Activated CD4-positive, alpha-beta T cell treated with anti-CD3 and anti-CD28 coated beads, Interleukin-2, amount 10 ng/mL, durations not matched to agents 7 days and 5 days (primary cell): ENCODE data around the gene GUCY1A2. TPM values are rescaled to one million over a fixed set of nuclear protein-coding genes. Genes with fewer than 3 reads are reported as not detected.

Experiments used
- CTCF ChIA-PET: fragments of 350-600 bp; sonication (Branson Sonifier 250); formaldehyde crosslinking; loops from one replicate; lab custom pipeline; 2021; ENCODE audit warnings: antibody characterized with exemption; lab: Charles Lee
- POLR2A ChIA-PET: fragments of 350-600 bp; sonication (Branson Sonifier 250); formaldehyde crosslinking; loops from one replicate; lab custom pipeline; 2021; ENCODE audit warnings: antibody characterized with exemption; lab: Charles Lee
- DNase-seq: peaks from one replicate; pipeline ENCODE4 v3.0.0-alpha.2; 2020
- H3K27ac Mint-ChIP-seq: one replicate; pipeline ENCODE4 v1.8.0; 2021; ENCODE audit warnings: mild to moderate bottlenecking, moderate library complexity, mixed read lengths
- H3K27me3 Mint-ChIP-seq: one replicate; pipeline ENCODE4 v1.8.0; 2021; ENCODE audit warnings: mixed read lengths
- H3K36me3 Mint-ChIP-seq: one replicate; pipeline ENCODE4 v1.8.0; 2021; ENCODE audit warnings: low read depth, mixed read lengths
- H3K4me1 Mint-ChIP-seq: one replicate; pipeline ENCODE4 v1.8.0; 2021; ENCODE audit warnings: mixed read lengths
- H3K4me3 Mint-ChIP-seq: one replicate; pipeline ENCODE4 v1.8.0; 2021; ENCODE audit warnings: mild to moderate bottlenecking, moderate library complexity, mixed read lengths
- H3K9me3 Mint-ChIP-seq: one replicate; pipeline ENCODE4 v1.8.0; 2021; ENCODE audit warnings: mixed read lengths
- total RNA-seq, 2 experiments: library from RNA; stranded (reverse); gene quantifications; one replicate each; pipeline ENCODE4 v1.2.3, GENCODE V29; 2021

The GUCY1A2 gene
- total RNA-seq, 2 experiments from 2014 or later: not detected

DNA sequence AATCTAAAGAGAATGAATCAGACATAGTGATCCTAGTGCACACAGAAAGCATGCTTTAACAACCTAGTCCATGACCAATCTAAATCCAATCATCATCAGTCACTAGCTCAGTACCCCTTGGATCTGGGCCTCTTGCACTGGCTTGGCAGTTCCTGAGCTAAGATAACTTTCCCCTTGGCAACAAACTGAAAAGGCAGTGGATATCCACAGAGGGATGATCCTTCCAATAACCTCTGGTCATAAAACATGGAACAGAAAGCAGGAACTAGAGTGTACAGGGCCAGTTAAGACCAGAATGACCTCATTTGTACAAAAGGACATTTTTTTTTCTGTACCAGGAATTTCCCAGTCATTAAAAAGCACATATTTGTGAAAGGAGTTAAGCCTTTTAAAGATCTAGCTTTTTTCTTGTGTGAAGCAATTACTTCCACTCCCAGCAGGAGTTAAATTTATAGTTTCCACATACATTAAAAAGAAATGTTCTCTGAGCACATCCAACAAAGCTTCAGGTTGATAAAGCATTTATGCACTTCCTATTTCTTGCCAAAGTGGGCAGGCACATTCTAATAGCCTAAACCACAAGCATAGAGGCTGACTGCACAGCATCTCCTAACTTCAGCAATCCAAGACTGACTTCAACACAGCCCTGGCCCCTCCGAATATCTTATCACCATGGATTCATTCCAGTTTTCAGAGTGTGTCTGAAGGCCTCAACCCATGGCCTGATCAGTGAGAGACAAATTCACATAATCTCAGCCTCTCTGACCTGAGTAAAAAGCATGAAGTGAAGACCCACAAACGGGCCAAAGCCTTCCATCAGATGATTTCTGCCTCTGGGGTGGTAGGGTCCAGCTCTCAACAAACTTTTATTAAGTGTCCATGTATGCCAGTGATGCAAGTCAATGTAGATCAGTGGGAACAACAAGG lies 29.9 kb downstream of the GUCY1A2 start:
- Mint-ChIP-seq H3K36me3 (no peaks in the 10 kb centered on the region), H3K4me3 (no peak overlapping the region), H3K27me3 (no peaks in the 10 kb centered on the region), H3K27ac (no peak overlapping the region), H3K9me3 (no peaks in the 10 kb centered on the region), H3K4me1 (no peaks in the 10 kb centered on the region)
- no peak for DNase-seq
- POLR2A ChIA-PET: no interaction called here
- CTCF ChIA-PET: no interaction called here

DNA sequence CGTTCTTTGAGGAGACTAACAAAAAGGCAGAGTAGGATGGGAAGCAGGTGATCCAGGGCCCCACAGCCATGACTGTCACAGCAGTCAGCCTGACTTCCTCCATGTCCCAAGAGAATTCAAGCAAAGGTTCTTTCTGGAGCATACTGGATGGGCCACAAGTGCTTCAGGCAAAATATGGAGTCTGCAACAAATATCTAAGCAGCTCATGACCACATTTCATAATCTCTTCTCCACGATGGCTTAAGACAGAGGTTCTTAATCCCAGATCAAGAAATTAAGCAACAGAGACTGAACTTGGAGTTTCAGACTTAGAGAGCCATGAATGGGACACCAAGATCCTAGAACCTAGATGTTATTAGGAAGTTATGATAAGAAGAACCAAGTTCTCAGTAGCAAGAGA lies 31.6 kb downstream of the GUCY1A2 start:
- H3K27ac Mint-ChIP-seq: no peak overlapping the region
- DNase-seq: no peak
- no peaks in the 10 kb centered on the region for H3K36me3 Mint-ChIP-seq
- CTCF ChIA-PET: no interaction called here
- no peak overlapping the region for H3K4me3 Mint-ChIP-seq
- no peaks in the 10 kb centered on the region for H3K27me3 Mint-ChIP-seq
- H3K9me3 Mint-ChIP-seq: no peaks in the 10 kb centered on the region
- H3K4me1 Mint-ChIP-seq: no peaks in the 10 kb centered on the region
- POLR2A ChIA-PET: no interaction called here

DNA sequence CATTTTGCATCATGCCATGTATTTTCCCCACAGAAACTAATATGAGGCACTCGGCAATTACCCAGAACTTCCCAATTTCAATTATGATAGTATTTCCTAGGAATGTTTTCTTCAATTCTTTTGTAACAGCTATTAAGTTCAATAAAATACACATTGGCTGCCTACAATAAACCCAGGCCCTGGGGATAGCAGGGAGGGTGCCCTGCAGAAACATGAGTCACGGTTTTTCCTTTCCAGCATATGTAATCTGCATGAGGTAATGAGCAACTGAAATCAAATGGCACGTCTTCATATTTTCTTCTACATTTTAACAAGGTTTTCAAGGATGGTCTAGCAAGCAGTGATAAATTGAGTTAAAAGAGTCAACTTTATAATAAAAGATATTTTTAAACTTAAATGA lies 32.0 kb downstream of the GUCY1A2 start:
- Mint-ChIP-seq H3K36me3 (no peaks in the 10 kb centered on the region), H3K27ac (no peak overlapping the region), H3K9me3 (no peaks in the 10 kb centered on the region), H3K27me3 (no peaks in the 10 kb centered on the region), H3K4me3 (no peak overlapping the region), H3K4me1 (no peaks in the 10 kb centered on the region)
- CTCF ChIA-PET: no interaction called here
- POLR2A ChIA-PET: no interaction called here
- no peak for DNase-seq

DNA sequence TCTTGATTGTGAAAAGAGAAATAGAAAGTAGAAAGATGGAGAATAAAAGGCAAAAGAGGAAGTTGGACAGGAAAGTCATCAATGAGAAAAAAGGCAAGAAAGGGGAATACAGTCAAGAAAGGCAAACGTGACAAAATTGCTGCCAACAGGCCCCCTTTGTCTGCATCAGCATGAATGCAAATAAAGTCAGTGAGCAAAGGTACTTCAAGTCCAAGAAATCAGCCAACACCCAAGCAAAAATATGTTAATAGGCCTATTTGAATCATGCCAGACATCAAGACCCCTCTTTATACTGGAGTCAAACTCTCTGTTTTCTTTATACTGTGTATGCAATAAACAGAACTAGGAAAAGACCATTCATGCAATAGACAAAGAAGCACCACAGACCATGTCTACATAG lies 34.3 kb downstream of the GUCY1A2 start:
- CTCF ChIA-PET: no interaction called here
- no peak for DNase-seq

DNA sequence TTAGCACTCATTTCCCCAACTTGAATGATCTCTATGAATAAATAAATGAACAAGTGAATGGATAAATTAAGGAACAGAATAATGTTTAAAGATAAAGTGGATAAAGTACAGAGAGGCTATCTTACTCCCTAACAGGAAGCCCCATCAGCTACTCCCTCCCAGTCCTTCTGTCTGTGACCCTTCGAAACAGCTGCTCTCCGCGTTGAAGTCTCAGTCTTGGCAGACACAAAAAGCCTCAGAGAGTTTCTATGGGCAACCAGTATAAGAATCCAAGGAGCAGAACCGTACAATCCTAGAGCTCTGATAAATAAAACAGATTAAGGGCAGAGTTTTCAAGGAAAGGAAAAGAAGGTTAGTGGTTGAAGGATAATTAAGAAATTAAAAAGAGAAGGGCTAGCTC lies 35.0 kb downstream of the GUCY1A2 start:
- Mint-ChIP-seq H3K4me1 (no peaks in the 10 kb centered on the region), H3K27ac (no peak overlapping the region), H3K4me3 (no peak overlapping the region), H3K9me3 (no peaks in the 10 kb centered on the region), H3K36me3 (no peaks in the 10 kb centered on the region), H3K27me3 (no peaks in the 10 kb centered on the region)
- DNase-seq: no peak
- CTCF ChIA-PET: no interaction called here
- POLR2A ChIA-PET: no interaction called here

More for the DNA sequence above, 34.3 kb downstream of the GUCY1A2 start:
- POLR2A ChIA-PET: no interaction called here
- H3K4me3 Mint-ChIP-seq: no peak overlapping the region
- no peaks in the 10 kb centered on the region for H3K27me3 Mint-ChIP-seq
- H3K36me3 Mint-ChIP-seq: no peaks in the 10 kb centered on the region
- H3K9me3 Mint-ChIP-seq: no peaks in the 10 kb centered on the region
- H3K27ac Mint-ChIP-seq: no peak overlapping the region
- no peaks in the 10 kb centered on the region for H3K4me1 Mint-ChIP-seq

DNA sequence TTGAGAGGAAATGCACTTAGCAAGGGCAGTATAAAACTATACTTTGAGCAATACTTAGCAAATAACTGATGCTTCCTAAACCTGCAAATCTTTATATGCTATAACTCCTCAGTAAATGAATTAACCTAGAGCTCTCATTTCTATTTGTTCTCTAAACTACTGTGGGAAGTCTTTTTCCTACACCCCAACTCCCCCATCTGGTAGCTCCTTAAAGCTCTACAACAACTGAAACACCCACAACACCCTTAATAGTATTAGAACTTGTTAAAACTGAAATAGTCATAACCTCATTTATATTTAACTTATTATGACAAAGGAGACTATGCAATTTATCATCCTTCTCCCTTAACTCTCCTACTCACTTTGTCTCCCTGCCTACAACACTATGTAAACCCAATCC lies 43.4 kb downstream of the GUCY1A2 start:
- Mint-ChIP-seq H3K9me3 (no peaks in the 10 kb centered on the region), H3K4me1 (no peaks in the 10 kb centered on the region), H3K27me3 (no peaks in the 10 kb centered on the region), H3K36me3 (no peaks in the 10 kb centered on the region), H3K27ac (no peak overlapping the region), H3K4me3 (no peak overlapping the region)
- no peak for DNase-seq
- ChIA-PET POLR2A (no interaction called here), CTCF (no interaction called here)

DNA sequence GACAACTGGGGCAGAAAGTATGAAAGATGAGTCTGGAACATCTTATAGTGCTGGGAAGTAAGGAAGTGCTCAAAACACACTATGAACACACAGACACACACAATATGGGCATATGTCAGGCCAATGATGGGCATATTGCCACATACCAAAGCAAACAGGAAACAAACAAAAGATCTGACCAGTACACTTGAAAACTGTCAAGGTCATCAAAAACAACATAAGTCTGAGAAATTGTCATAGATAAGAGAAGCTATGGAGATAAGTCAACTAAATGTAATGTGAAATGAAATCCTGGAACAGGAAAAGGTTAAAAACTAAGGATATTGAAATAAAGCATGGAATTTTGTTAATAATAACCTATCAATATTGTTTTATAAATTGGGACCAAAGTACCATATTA lies 46.4 kb downstream of the GUCY1A2 start:
- ChIA-PET CTCF (no interaction called here), POLR2A (no interaction called here)
- Mint-ChIP-seq H3K4me1 (no peaks in the 10 kb centered on the region), H3K27ac (no peak overlapping the region), H3K36me3 (no peaks in the 10 kb centered on the region), H3K27me3 (no peaks in the 10 kb centered on the region), H3K9me3 (no peaks in the 10 kb centered on the region), H3K4me3 (no peak overlapping the region)
- no peak for DNase-seq

DNA sequence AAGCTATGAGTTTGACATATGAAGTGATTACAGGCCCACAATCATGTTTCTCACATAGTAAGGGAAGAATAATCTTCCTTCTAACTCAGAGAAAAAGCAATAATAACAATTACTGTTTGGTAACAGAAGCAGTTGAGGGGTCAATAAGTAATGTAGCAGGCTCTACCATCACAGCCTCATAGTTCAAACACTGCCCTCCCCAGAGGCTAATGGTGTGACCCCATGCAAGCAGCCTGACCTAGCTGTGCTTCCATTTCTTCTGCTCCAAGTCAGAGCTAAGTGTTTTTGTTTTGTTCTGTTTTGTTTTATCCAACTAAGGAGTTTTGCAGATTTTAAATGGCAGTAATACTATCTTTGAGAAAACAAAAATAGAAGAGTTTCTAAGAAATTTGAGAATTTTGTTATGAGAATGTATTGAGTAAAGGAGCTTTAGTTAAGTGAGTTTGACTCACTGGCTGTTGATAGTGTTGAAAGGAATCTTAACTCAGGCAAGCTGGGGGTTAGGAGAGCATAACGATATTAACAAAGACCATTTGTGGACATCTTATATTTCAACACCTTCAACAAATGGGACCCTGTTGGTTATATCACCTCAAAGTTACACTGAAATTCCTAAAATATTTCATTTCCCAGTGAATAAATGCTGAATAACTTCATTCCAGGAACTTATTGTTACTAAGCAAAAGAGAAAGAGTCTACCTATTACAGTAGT lies 48.5 kb downstream of the GUCY1A2 start:
- peaks cover 2% of the 10 kb centered on the region for H3K9me3 Mint-ChIP-seq
- DNase-seq: no peak
- no peaks in the 10 kb centered on the region for H3K4me1 Mint-ChIP-seq
- CTCF ChIA-PET: interaction anchor here (0.6 kb wide), 1 partner anchor 17 kb away, joined by 3 read pairs; no protein-coding TSS in a partner anchor
- no peaks in the 10 kb centered on the region for H3K36me3 Mint-ChIP-seq
- no peak overlapping the region for H3K27ac Mint-ChIP-seq
- POLR2A ChIA-PET: no interaction called here
- H3K4me3 Mint-ChIP-seq: no peak overlapping the region
- no peaks in the 10 kb centered on the region for H3K27me3 Mint-ChIP-seq

DNA sequence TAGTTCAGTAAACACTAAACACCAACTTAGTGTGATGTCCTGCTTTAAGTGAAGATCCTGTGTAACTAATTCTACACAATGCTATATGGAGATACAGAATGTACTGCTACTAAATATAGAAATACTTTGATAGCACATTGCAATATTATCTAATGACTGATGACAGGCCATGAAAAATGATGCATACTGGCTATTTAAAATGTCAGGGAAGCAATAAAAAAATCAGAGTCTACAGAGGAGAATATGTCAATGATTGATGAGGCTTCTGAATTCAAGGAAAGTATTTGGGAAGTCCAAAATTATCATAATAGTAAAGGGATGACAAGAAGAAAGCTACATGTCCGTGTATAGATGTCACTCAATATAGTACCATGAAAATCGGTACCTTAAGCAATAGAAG lies 55.3 kb downstream of the GUCY1A2 start:
- no peak overlapping the region for H3K4me3 Mint-ChIP-seq
- no peaks in the 10 kb centered on the region for H3K27me3 Mint-ChIP-seq
- no peaks in the 10 kb centered on the region for H3K36me3 Mint-ChIP-seq
- H3K27ac Mint-ChIP-seq: no peak overlapping the region
- CTCF ChIA-PET: no interaction called here
- H3K4me1 Mint-ChIP-seq: no peaks in the 10 kb centered on the region
- peaks cover 2% of the 10 kb centered on the region for H3K9me3 Mint-ChIP-seq
- POLR2A ChIA-PET: no interaction called here
- no peak for DNase-seq

DNA sequence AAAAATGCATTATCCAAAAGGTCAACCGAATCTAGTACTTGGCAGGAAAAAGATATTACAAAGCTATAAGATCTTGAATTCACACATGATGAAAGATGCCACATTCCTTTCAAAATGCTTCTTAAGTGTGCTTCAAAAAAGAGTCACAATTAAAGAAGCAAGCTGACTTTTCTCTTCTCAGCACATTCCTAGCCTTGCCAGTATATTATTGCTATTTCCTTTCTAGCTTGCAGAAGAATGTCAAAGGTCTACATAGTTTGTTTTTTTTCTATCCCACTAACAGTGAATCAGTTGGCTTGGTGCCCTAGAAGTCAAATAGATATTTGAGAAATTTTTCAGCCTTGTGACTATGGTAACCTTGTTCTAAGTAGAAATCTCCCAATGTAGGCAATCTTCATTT lies 56.8 kb downstream of the GUCY1A2 start:
- Mint-ChIP-seq H3K27ac (no peak overlapping the region), H3K27me3 (no peaks in the 10 kb centered on the region), H3K4me3 (no peak overlapping the region), H3K4me1 (no peaks in the 10 kb centered on the region), H3K36me3 (no peaks in the 10 kb centered on the region), H3K9me3 (peaks cover 2% of the 10 kb centered on the region)
- DNase-seq: no peak
- ChIA-PET CTCF (no interaction called here), POLR2A (no interaction called here)

DNA sequence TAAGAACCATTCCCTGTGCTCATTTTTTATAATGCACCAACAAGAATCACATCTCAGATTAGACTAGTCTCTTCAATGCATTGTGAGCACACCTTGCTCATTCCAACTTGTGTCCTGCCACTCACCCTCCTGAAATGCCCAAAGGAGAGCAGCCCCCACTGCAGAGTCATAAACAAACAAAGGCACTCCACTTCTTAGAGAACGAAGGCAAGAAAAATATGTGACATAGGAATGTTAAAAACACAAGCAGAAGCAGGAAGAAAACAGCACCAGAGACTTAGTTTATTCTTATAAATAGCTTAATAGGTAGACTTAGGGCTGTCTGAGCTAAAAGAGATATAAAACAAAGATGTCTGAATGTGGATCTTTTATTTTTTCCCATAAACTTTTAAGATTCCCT lies 57.2 kb downstream of the GUCY1A2 start:
- Mint-ChIP-seq H3K4me3 (no peak overlapping the region), H3K4me1 (no peaks in the 10 kb centered on the region), H3K36me3 (no peaks in the 10 kb centered on the region), H3K9me3 (peaks cover 2% of the 10 kb centered on the region), H3K27me3 (no peaks in the 10 kb centered on the region), H3K27ac (no peak overlapping the region)
- ChIA-PET CTCF (no interaction called here), POLR2A (no interaction called here)
- no peak for DNase-seq

DNA sequence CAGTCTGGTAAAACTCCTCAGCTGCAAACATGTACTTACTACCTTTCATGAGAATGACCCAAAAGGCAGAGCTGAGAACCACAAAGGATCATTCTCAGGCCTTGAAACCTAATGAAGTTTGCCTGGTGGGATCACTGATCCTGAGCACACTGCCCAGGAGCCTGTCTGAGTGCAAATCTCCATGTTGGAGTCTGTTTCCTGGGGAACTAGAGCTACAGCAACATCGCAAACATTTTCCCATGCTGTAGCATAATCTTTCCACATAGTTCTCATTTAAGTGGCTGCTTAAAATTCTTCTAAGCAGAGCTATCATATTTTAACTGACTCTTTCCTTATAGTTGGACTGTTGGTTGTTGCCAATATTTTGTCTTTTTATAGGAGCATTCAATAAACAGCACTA lies 58.5 kb downstream of the GUCY1A2 start:
- no peaks in the 10 kb centered on the region for H3K27me3 Mint-ChIP-seq
- H3K4me1 Mint-ChIP-seq: no peaks in the 10 kb centered on the region
- H3K4me3 Mint-ChIP-seq: no peak overlapping the region
- POLR2A ChIA-PET: no interaction called here
- H3K9me3 Mint-ChIP-seq: no peaks in the 10 kb centered on the region
- DNase-seq: no peak
- H3K36me3 Mint-ChIP-seq: no peaks in the 10 kb centered on the region
- CTCF ChIA-PET: no interaction called here
- no peak overlapping the region for H3K27ac Mint-ChIP-seq

DNA sequence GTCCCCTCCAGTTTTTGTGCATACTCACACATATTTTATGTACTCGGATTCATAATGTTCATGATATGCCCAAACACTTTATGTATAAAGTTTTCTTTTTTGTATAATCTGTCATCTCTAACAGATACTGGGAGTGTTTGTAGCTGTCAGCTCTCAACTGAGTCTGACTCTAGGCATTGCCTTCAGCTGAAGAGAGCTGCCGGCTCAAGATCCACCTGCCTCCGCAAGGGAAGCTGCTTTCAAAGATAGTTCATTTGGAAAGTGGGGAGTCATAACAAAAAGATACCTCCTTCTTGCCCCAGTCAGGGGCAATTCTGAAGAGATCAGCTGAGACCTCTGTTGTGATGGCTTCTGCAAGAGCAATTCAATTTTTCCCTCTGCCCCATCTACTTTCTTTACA lies 58.9 kb downstream of the GUCY1A2 start:
- POLR2A ChIA-PET: no interaction called here
- Mint-ChIP-seq H3K4me3 (no peak overlapping the region), H3K27ac (no peak overlapping the region), H3K4me1 (no peaks in the 10 kb centered on the region), H3K9me3 (no peaks in the 10 kb centered on the region), H3K36me3 (no peaks in the 10 kb centered on the region), H3K27me3 (no peaks in the 10 kb centered on the region)
- no peak for DNase-seq
- CTCF ChIA-PET: no interaction called here
